Measurements from ENCODE around the gene JSRP1. TPM values are rescaled to one million over a fixed set of nuclear protein-coding genes. Genes with fewer than 3 reads are reported as not detected.

Gene JSRP1
- total RNA-seq, 2 experiments from 2014 or later: 1.0 TPM

- H3K9me3 Mint-ChIP-seq: no peaks in the 10 kb centered on the region
- ChIA-PET POLR2A (interaction anchor here (1.3 kb wide), 1 partner anchor 20 kb away, joined by 4 read pairs; no protein-coding TSS in a partner anchor), CTCF (interaction anchor here (0.8 kb wide), 1 partner anchor 17 kb away, joined by 3 read pairs; no protein-coding TSS in a partner anchor)
- H3K27me3 Mint-ChIP-seq: peaks cover 13% of the 10 kb centered on the region
- no peaks in the 10 kb centered on the region for H3K36me3 Mint-ChIP-seq (ENCODE audit: low read depth)
- no peak for DNase-seq
- TF ChIP-seq, protein P1, sequence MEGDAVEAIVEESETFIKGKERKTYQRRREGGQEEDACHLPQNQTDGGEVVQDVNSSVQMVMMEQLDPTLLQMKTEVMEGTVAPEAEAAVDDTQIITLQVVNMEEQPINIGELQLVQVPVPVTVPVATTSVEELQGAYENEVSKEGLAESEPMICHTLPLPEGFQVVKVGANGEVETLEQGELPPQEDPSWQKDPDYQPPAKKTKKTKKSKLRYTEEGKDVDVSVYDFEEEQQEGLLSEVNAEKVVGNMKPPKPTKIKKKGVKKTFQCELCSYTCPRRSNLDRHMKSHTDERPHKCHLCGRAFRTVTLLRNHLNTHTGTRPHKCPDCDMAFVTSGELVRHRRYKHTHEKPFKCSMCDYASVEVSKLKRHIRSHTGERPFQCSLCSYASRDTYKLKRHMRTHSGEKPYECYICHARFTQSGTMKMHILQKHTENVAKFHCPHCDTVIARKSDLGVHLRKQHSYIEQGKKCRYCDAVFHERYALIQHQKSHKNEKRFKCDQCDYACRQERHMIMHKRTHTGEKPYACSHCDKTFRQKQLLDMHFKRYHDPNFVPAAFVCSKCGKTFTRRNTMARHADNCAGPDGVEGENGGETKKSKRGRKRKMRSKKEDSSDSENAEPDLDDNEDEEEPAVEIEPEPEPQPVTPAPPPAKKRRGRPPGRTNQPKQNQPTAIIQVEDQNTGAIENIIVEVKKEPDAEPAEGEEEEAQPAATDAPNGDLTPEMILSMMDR (IDR thresholded peaks at IDR 0.05): no peak
- H3K4me1 Mint-ChIP-seq (ENCODE audit: low read depth): peaks cover 14% of the 10 kb centered on the region
- intact Hi-C loops (cut with micrococcal nuclease): no loop called here
- H3K27ac Mint-ChIP-seq: no peak overlapping the region
- peak overlapping the region; percentile 69 for H3K4me3 Mint-ChIP-seq
- no peak for ATAC-seq
Measured at GRCh38 chr19:2290441-2291184, 34.4 kb upstream of the JSRP1 start.

- Mint-ChIP-seq H3K4me1 (ENCODE audit: low read depth) (peaks cover 14% of the 10 kb centered on the region), H3K4me3 (peak overlapping the region; percentile 72), H3K27me3 (peaks cover 13% of the 10 kb centered on the region), H3K9me3 (no peaks in the 10 kb centered on the region), H3K27ac (peak overlapping the region; percentile 50), H3K36me3 (ENCODE audit: low read depth) (no peaks in the 10 kb centered on the region)
- TF ChIP-seq, protein P1 (IDR thresholded peaks at IDR 0.05): no peak
- POLR2A ChIA-PET: interaction anchor here (0.6 to 1.7 kb wide), 6 partner anchors 13 to 114 kb away, joined by 3 to 4 read pairs (median 4); no protein-coding TSS in a partner anchor
- CTCF ChIA-PET: interaction anchor here (0.9 to 1.4 kb wide), 4 partner anchors 16 to 134 kb away, joined by 3 to 7 read pairs (median 3); no protein-coding TSS in a partner anchor
- intact Hi-C loops (cut with micrococcal nuclease): no loop called here
- peak; percentile 69 for DNase-seq
- ATAC-seq: peak; percentile 62
Measured at GRCh38 chr19:2289714-2290435, 33.7 kb upstream of the JSRP1 start.

GRCh38 chr19:2288818-2289713 is 32.8 kb upstream of the JSRP1 start:
- intact Hi-C loops (cut with micrococcal nuclease): no loop called here
- ChIA-PET POLR2A (interaction anchor here (0.6 to 1.7 kb wide), 8 partner anchors 12 to 115 kb away, joined by 3 to 4 read pairs (median 4); partner anchors contain the start of gene LSM7), CTCF (interaction anchor here (0.6 to 1.4 kb wide), 7 partner anchors 14 to 133 kb away, joined by 3 to 7 read pairs (median 3); no protein-coding TSS in a partner anchor)
- peaks cover 13% of the 10 kb centered on the region for H3K4me1 Mint-ChIP-seq (ENCODE audit: low read depth)
- peaks cover 13% of the 10 kb centered on the region for H3K27me3 Mint-ChIP-seq
- H3K9me3 Mint-ChIP-seq: no peaks in the 10 kb centered on the region
- peak overlapping the region; percentile 58 for H3K27ac Mint-ChIP-seq
- H3K4me3 Mint-ChIP-seq: peak overlapping the region; percentile 72
- TF ChIP-seq, protein P1 (IDR thresholded peaks at IDR 0.05): no peak
- DNase-seq: no peak
- ATAC-seq: peak; percentile 22
- H3K36me3 Mint-ChIP-seq (ENCODE audit: low read depth): no peaks in the 10 kb centered on the region

- peak overlapping the region; percentile 72 for H3K4me3 Mint-ChIP-seq
- H3K9me3 Mint-ChIP-seq: no peaks in the 10 kb centered on the region
- H3K27me3 Mint-ChIP-seq: peaks cover 13% of the 10 kb centered on the region
- DNase-seq (no peak), ATAC-seq (no peak)
- TF ChIP-seq, protein P1 (IDR thresholded peaks at IDR 0.05): no peak
- no peaks in the 10 kb centered on the region for H3K36me3 Mint-ChIP-seq (ENCODE audit: low read depth)
- ChIA-PET POLR2A (interaction anchor here (1.0 to 1.7 kb wide), 5 partner anchors 11 to 46 kb away, joined by 3 to 4 read pairs (median 4); partner anchors contain the start of gene LSM7), CTCF (interaction anchor here (0.6 to 1.4 kb wide), 6 partner anchors 13 to 132 kb away, joined by 3 to 7 read pairs (median 3); no protein-coding TSS in a partner anchor)
- intact Hi-C loops (cut with micrococcal nuclease): no loop called here
- H3K4me1 Mint-ChIP-seq (ENCODE audit: low read depth): peaks cover 10% of the 10 kb centered on the region
- H3K27ac Mint-ChIP-seq: no peak overlapping the region
Measured at GRCh38 chr19:2288338-2288817, 32.2 kb upstream of the JSRP1 start.
